Epithelial cell of proximal tubule (primary cell): ENCODE measurements around the gene WASF3. TPM values are rescaled to one million over a fixed set of nuclear protein-coding genes. Genes with fewer than 3 reads are reported as not detected.

Experiments
- DNase-seq: peaks from one replicate; pipeline ENCODE4 v3.0.0-alpha.2; 2011; ENCODE audit warnings: low read depth
- H3K4me3 ChIP-seq: 2 replicates; pipeline ENCODE4 v1.5.1; 2011; ENCODE audit warnings: low read depth, mild to moderate bottlenecking, low read length
- CTCF ChIP-seq: conservative IDR thresholded peaks from 2 replicates; pipeline ENCODE4 v1.5.1; 2012; ENCODE audit warnings: low read depth, mild to moderate bottlenecking, low read length
- total RNA-seq: library from RNA; depleted of rRNA; stranded (reverse); fragments of >200 nt; gene quantifications from 2 replicates; pipeline ENCODE4 v1.2.3, GENCODE V29; 2015

Gene WASF3
- total RNA-seq, 1 donor from 2014 or later, result 3.8 TPM

GRCh38 chr13:26618726-26619125, 61.2 kb downstream of the WASF3 start:
- DNase-seq, result no peak
- no peak for TF ChIP-seq CTCF
- H3K4me3 ChIP-seq, result no peak overlapping the region

GRCh38 chr13:26619358-26619757, 61.9 kb downstream of the WASF3 start:
- no peak overlapping the region for H3K4me3 ChIP-seq
- no peak for TF ChIP-seq CTCF
- no peak for DNase-seq

- no peak overlapping the region for H3K4me3 ChIP-seq
- TF ChIP-seq CTCF, result no peak
- DNase-seq, result no peak
Measured at GRCh38 chr13:26621731-26622401, 64.4 kb downstream of the WASF3 start.

- DNase-seq, result no peak
- TF ChIP-seq CTCF, result no peak
- no peak overlapping the region for H3K4me3 ChIP-seq
Measured at GRCh38 chr13:26623125-26623524, 65.6 kb downstream of the WASF3 start.

GRCh38 chr13:26624572-26624971, 67.1 kb downstream of the WASF3 start:
- no peak for DNase-seq
- no peak overlapping the region for H3K4me3 ChIP-seq
- TF ChIP-seq CTCF, result no peak

- H3K4me3 ChIP-seq, result no peak overlapping the region
- DNase-seq, result no peak
- TF ChIP-seq CTCF, result no peak
Measured at GRCh38 chr13:26626271-26626670, 68.8 kb downstream of the WASF3 start.

- no peak overlapping the region for H3K4me3 ChIP-seq
- peak; percentile 45 for TF ChIP-seq CTCF
- no peak for DNase-seq
Measured at GRCh38 chr13:26628706-26629105, 71.2 kb downstream of the WASF3 start.
